Measurements from ENCODE around the gene NLK.

DNA sequence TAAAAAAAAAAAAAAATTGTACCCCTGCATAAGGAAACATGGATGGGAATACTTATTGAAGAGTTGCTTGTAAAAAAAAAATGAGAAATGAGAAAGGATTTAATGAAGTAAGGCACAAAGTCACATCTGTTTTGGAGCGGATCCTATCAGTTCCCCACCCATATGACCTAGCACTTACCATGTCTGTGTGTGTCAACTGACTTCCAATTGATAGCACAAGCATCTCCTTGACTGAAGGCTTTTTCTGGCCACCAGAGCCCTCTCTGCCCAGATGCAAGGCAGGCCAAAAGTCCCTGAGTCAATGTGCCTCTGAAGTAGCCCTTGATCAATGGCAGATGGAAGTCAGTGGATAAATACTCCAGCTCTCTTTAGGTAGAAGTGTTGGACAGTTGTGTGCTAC lies 13.4 kb upstream of the NLK start:
- TF ChIP-seq, protein P1, sequence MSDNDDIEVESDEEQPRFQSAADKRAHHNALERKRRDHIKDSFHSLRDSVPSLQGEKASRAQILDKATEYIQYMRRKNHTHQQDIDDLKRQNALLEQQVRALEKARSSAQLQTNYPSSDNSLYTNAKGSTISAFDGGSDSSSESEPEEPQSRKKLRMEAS (IDR thresholded peaks at IDR 0.05; ENCODE audit: insufficient read depth, insufficient read length): no peak
- TF ChIP-seq, protein P2, sequence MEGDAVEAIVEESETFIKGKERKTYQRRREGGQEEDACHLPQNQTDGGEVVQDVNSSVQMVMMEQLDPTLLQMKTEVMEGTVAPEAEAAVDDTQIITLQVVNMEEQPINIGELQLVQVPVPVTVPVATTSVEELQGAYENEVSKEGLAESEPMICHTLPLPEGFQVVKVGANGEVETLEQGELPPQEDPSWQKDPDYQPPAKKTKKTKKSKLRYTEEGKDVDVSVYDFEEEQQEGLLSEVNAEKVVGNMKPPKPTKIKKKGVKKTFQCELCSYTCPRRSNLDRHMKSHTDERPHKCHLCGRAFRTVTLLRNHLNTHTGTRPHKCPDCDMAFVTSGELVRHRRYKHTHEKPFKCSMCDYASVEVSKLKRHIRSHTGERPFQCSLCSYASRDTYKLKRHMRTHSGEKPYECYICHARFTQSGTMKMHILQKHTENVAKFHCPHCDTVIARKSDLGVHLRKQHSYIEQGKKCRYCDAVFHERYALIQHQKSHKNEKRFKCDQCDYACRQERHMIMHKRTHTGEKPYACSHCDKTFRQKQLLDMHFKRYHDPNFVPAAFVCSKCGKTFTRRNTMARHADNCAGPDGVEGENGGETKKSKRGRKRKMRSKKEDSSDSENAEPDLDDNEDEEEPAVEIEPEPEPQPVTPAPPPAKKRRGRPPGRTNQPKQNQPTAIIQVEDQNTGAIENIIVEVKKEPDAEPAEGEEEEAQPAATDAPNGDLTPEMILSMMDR (IDR thresholded peaks at IDR 0.05; ENCODE audit: extremely low read depth in 1 of 2, insufficient read depth in 1 of 2, low read depth in 1 of 2, low read length in 2 of 2): no peak
- TF ChIP-seq EZH2 (IDR thresholded peaks at IDR 0.05; ENCODE audit: borderline replicate concordance, low read depth, low read length, severe bottlenecking) (no peak), JUN (IDR thresholded peaks at IDR 0.05; ENCODE audit: borderline replicate concordance, insufficient read depth, insufficient read length, low read depth) (no peak), POLR2A (IDR thresholded peaks at IDR 0.05; ENCODE audit: low read depth, low read length) (no peak), POLR2AphosphoS5 (IDR thresholded peaks at IDR 0.05; ENCODE audit: insufficient read depth, low read depth, low read length) (no peak), MYC (IDR thresholded peaks at IDR 0.05; ENCODE audit: low read depth, low read length) (no peak), GATA2 (IDR thresholded peaks at IDR 0.05; ENCODE audit: insufficient read depth, insufficient read length, low read depth, low read length) (no peak)

Measured in endothelial cell of umbilical vein (primary cell).